Hepatocyte (in vitro differentiated cells): ENCODE results near the gene NPR1.

ENCODE experiments used
- CTCF ChIP-seq: fragments of 200-600 bp; sonication (generic); IDR thresholded peaks from 2 replicates; pipeline ENCODE4 v1.5.1; 2016; ENCODE audit warnings: antibody characterized with exemption, mild to moderate bottlenecking; ENCODE audit not compliant: poor library complexity
- EZH2 ChIP-seq: fragments of 200-600 bp; sonication (generic); IDR thresholded peaks from 2 replicates; pipeline ENCODE4 v1.6.1; 2016; ENCODE audit warnings: antibody characterized with exemption, mild to moderate bottlenecking, borderline replicate concordance

DNA sequence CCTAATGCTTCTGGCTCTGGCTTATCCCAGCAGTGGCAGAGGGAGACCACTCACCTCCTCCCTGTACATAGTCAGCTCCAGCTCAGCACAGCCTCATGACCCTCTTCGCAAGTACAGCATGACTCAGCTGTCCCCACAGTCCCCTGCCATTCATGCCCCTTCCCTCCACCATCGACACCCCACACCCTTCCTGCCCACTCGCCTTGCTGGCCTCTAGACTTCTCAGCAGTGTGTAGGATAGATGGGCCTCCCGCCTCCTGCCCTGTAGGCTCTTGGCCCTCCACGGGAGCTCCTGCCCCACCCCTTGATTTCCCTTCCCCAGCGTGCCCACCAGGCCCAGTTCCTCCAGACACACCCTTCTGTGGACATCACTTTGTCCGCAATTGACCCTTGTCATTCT, 9.8 kb downstream of the NPR1 start:
- TF ChIP-seq CTCF (no peak), EZH2 (no peak)
